GM12874 (cell line): ENCODE data around the gene BST1.

Experiments
- CTCF ChIP-seq: IDR thresholded peaks from 2 replicates; pipeline ENCODE4 v1.5.1; 2011; ENCODE audit warnings: low read depth, mild to moderate bottlenecking, control low read depth, low read length, moderate library complexity; ENCODE audit not compliant: insufficient read depth

Gene BST1

GRCh38 chr4:15657366-15657765, 45.5 kb upstream of the BST1 start:
- no peak for TF ChIP-seq CTCF

GRCh38 chr4:15658136-15658770, 44.6 kb upstream of the BST1 start:
- TF ChIP-seq CTCF: no peak

- no peak for TF ChIP-seq CTCF
Observed at GRCh38 chr4:15658781-15659180, 44.1 kb upstream of the BST1 start.

GRCh38 chr4:15659768-15660570, 42.9 kb upstream of the BST1 start:
- TF ChIP-seq CTCF: no peak

- no peak for TF ChIP-seq CTCF
Observed at GRCh38 chr4:15665753-15666365, 37.0 kb upstream of the BST1 start.

- TF ChIP-seq CTCF: no peak
Observed at GRCh38 chr4:15667006-15667405, 35.9 kb upstream of the BST1 start.

GRCh38 chr4:15668566-15669435, 34.1 kb upstream of the BST1 start:
- TF ChIP-seq CTCF: no peak
